ENCODE results near the gene RNF2.

DNA sequence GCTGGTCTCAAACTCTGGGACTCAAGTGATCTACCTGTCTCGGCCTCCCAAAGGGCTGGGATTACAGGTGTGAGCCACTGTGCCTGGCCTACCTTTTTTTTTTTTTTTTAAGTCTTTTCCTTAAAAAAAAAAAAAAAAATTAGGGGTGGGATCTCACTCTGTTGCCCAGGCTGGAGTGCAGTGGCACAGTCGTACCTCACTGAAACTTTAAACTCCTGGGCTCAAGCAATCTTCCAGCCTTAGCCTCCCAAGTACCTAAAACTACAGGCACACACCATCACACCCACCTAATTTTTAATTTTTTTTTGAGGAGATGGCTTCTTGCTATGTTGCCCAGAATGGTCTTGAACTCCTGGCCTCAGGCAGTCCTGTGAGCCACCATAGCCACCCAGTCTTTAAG is 38.5 kb downstream of the RNF2 start:
- TF ChIP-seq, protein P1, sequence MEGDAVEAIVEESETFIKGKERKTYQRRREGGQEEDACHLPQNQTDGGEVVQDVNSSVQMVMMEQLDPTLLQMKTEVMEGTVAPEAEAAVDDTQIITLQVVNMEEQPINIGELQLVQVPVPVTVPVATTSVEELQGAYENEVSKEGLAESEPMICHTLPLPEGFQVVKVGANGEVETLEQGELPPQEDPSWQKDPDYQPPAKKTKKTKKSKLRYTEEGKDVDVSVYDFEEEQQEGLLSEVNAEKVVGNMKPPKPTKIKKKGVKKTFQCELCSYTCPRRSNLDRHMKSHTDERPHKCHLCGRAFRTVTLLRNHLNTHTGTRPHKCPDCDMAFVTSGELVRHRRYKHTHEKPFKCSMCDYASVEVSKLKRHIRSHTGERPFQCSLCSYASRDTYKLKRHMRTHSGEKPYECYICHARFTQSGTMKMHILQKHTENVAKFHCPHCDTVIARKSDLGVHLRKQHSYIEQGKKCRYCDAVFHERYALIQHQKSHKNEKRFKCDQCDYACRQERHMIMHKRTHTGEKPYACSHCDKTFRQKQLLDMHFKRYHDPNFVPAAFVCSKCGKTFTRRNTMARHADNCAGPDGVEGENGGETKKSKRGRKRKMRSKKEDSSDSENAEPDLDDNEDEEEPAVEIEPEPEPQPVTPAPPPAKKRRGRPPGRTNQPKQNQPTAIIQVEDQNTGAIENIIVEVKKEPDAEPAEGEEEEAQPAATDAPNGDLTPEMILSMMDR (optimal IDR thresholded peaks at IDR 0.05 in 1 of 3, IDR thresholded peaks at IDR 0.05 in 1 of 3, conservative IDR thresholded peaks at IDR 0.05 in 1 of 3; ENCODE audit: extremely low read depth in 1 of 3, insufficient read depth in 2 of 3, low read length in 3 of 3) = no peak
- TF ChIP-seq EZH2 (IDR thresholded peaks at IDR 0.05; ENCODE audit: low read length) = no peak

All from keratinocyte (primary cell).